ENCODE data around the gene RNF34.

Gene RNF34

DNA sequence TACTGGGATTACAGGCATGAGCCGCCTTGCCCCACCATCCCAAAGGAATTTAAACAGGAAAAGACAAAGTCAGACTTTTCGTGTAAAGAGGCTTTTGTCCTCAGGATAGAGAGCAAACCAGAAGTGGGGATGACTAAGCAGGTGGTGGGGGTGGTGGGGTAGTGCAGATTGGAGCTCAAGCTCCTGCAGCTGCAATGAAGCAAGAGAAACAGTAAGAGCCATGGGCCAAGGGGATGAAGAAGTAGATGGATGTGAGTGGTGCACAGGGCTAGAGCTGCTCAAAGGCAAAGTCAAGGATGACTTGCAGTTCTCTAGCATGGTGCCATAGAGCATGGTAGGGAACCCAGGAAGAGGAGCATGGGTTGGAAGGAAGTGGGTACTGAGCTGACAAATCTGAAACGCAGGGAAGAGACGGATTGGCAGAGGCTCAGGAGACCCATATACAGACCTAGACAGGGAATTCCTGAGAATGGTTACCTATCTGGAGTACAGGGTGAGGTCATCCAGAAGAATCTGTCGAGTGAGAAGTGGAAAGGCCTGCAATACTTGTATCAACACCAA, 11.4 kb upstream of the RNF34 start:
- TF ChIP-seq, protein P1, sequence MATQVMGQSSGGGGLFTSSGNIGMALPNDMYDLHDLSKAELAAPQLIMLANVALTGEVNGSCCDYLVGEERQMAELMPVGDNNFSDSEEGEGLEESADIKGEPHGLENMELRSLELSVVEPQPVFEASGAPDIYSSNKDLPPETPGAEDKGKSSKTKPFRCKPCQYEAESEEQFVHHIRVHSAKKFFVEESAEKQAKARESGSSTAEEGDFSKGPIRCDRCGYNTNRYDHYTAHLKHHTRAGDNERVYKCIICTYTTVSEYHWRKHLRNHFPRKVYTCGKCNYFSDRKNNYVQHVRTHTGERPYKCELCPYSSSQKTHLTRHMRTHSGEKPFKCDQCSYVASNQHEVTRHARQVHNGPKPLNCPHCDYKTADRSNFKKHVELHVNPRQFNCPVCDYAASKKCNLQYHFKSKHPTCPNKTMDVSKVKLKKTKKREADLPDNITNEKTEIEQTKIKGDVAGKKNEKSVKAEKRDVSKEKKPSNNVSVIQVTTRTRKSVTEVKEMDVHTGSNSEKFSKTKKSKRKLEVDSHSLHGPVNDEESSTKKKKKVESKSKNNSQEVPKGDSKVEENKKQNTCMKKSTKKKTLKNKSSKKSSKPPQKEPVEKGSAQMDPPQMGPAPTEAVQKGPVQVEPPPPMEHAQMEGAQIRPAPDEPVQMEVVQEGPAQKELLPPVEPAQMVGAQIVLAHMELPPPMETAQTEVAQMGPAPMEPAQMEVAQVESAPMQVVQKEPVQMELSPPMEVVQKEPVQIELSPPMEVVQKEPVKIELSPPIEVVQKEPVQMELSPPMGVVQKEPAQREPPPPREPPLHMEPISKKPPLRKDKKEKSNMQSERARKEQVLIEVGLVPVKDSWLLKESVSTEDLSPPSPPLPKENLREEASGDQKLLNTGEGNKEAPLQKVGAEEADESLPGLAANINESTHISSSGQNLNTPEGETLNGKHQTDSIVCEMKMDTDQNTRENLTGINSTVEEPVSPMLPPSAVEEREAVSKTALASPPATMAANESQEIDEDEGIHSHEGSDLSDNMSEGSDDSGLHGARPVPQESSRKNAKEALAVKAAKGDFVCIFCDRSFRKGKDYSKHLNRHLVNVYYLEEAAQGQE (IDR thresholded peaks at IDR 0.05; ENCODE audit: insufficient read depth in 1 of 2, low read depth in 2 of 2, low read length in 2 of 2) = no peak
- TF ChIP-seq FOXP2 (optimal IDR thresholded peaks at IDR 0.05; ENCODE audit: borderline replicate concordance, extremely low read depth, extremely low read length, insufficient read depth) (no peak), POLR2AphosphoS5 (IDR thresholded peaks at IDR 0.05; ENCODE audit: low read depth, low read length) (no peak), SIN3A (IDR thresholded peaks at IDR 0.05; ENCODE audit: borderline replicate concordance, insufficient read depth, low read length) (no peak), TAF1 (IDR thresholded peaks at IDR 0.05; ENCODE audit: borderline replicate concordance, insufficient read depth, low read length) (no peak)

- TF ChIP-seq SIN3A (IDR thresholded peaks at IDR 0.05; ENCODE audit: borderline replicate concordance, insufficient read depth, low read length) = no peak
- TF ChIP-seq POLR2AphosphoS5 (IDR thresholded peaks at IDR 0.05; ENCODE audit: low read depth, low read length) = no peak
Observed at GRCh38 chr12:121390856-121391255, 9.1 kb upstream of the RNF34 start.

GRCh38 chr12:121391619-121392324, 8.1 kb upstream of the RNF34 start:
- TF ChIP-seq POLR2AphosphoS5 (IDR thresholded peaks at IDR 0.05; ENCODE audit: low read depth, low read length) = no peak
- TF ChIP-seq, protein P1 (IDR thresholded peaks at IDR 0.05; ENCODE audit: insufficient read depth in 1 of 2, low read depth in 2 of 2, low read length in 2 of 2) = no peak
- TF ChIP-seq FOXP2 (optimal IDR thresholded peaks at IDR 0.05; ENCODE audit: borderline replicate concordance, extremely low read depth, extremely low read length, insufficient read depth) = no peak
- TF ChIP-seq SIN3A (IDR thresholded peaks at IDR 0.05; ENCODE audit: borderline replicate concordance, insufficient read depth, low read length) = no peak
- TF ChIP-seq TAF1 (IDR thresholded peaks at IDR 0.05; ENCODE audit: borderline replicate concordance, insufficient read depth, low read length) = no peak

GRCh38 chr12:121392325-121392716, 7.6 kb upstream of the RNF34 start:
- no peak for TF ChIP-seq SIN3A (IDR thresholded peaks at IDR 0.05; ENCODE audit: borderline replicate concordance, insufficient read depth, low read length)
- TF ChIP-seq FOXP2 (optimal IDR thresholded peaks at IDR 0.05; ENCODE audit: borderline replicate concordance, extremely low read depth, extremely low read length, insufficient read depth) = no peak
- TF ChIP-seq, protein P1 (IDR thresholded peaks at IDR 0.05; ENCODE audit: insufficient read depth in 1 of 2, low read depth in 2 of 2, low read length in 2 of 2) = no peak

DNA sequence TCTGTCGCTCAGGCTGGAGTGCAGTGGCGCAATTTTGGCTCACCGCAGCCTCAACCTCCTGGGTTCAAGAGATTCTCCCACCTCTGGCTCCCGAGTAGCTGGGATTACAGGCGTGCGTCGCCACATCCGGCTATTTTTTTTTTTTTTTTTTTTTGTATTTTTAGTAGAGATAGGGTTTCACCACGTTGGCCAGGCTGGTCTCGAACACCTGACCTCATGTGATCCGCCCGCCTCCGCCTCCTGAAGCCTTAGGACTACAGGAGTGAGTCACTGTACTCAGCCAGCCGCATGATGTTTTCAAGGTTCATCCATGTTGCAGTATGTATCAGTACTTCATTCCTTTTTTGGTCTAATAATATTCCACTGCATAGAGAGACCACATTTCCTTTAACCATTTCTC, 2.4 kb upstream of the RNF34 start:
- TF ChIP-seq SIN3A (IDR thresholded peaks at IDR 0.05; ENCODE audit: borderline replicate concordance, insufficient read depth, low read length) (no peak), POLR2AphosphoS5 (IDR thresholded peaks at IDR 0.05; ENCODE audit: low read depth, low read length) (no peak), TAF1 (IDR thresholded peaks at IDR 0.05; ENCODE audit: borderline replicate concordance, insufficient read depth, low read length) (no peak), FOXP2 (optimal IDR thresholded peaks at IDR 0.05; ENCODE audit: borderline replicate concordance, extremely low read depth, extremely low read length, insufficient read depth) (no peak)
- TF ChIP-seq, protein P1 (IDR thresholded peaks at IDR 0.05; ENCODE audit: insufficient read depth in 1 of 2, low read depth in 2 of 2, low read length in 2 of 2) = no peak

Data from PFSK-1 (cell line).